Muscle of arm (tissue), 12 donors: ENCODE results near the gene TRIM39. TPM values are rescaled to one million over a fixed set of nuclear protein-coding genes. Genes with fewer than 3 reads are reported as not detected.
"Not testable (repeated sequence)": the region's sequence is repeated elsewhere in the genome, so short reads cannot be mapped to it uniquely, and the experiment has no call there.

Experiments used
- DNase-seq: peaks from one replicate; pipeline ENCODE4 v3.0.0-alpha.2; 2013
- polyA plus RNA-seq, 12 donors: library from polyadenylated mRNA; unstranded; fragments of 120-200 nt; gene quantifications; one replicate each; pipeline ENCODE4 v1.2.1, GENCODE V29; 2013; ENCODE audit not compliant: insufficient read length in 12 of 12

Gene TRIM39
- polyA plus RNA-seq, 12 donors, result 6.0 to 11.8 (median 7.5) TPM; not detected in 1

DNA sequence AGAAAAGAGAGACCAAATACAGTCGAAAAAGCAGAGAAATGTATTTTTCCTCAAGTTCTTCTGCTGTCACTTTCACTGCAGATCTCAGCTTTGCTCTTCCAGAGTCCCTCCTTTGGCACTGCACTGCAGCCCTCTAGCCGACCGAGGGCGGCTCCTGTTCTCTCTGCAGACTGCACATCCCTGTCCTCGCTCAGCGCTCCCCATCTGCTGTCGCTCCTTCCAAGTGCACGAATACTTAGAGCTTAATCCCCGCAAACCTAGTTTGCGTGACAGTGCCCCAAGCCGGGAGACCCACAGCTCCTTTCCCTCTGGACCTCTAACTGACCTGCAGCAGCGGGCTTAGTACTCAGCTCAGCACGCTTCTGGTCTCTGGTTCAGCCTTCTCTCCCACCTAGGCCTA is 33.4 kb downstream of the TRIM39 start:
- no peak for DNase-seq

DNA sequence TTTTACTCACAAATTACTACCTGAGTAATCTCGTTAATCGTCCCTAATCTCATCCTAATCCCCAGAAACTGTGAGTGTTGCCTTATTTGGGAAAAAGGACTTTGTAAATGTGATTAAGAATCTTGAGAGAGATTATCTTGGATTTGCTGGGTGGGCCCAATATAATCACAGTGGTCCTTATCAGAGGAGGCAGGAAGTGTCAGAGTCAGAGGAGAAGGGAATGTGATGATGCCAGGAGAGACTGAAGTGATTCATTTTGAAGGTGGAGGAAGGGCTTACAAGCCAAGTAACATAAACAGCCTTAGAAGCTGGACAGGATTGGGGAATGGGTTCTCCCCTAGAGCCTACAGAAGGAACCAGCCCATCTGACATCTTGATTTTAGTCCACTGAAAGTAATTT is 34.9 kb downstream of the TRIM39 start:
- no peak for DNase-seq

DNA sequence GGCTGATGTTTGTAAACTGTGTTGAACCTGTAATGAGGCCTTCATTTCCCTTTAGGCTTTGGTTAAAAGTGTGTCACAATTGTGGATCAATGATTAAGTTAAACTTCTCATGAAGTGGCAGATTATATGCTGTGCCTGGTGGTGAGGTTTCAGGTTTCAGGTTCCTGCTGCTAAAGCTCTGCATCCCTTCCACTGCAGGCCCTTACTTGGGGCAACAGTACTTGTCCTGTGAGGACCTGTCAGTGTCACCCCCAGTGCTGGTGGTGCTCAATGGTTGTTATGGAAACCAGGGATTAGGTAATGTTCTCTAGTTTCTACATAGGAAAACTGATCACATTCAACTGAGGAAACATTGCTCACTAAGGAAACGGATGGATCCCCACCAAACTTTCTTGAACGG is 36.7 kb downstream of the TRIM39 start:
- no peak for DNase-seq

DNA sequence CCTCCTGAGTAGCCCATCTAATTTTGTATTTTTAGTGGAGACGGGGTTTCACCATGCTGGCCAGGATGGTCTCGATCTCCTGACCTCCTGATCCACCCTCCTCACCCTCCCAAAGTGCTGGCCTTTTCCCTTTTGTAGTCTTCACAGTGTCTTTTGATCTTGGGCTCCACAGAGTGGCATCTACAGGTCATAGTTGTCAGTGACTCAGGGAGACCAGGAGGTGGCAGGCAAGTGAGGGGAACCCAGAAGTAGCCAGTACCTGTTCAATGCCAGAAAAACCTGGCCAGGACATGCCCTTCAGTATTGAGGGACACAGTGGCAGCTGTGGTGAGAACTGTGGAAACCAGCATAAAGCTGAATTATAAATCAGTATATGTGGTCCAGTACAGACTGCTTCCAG is 37.9 kb downstream of the TRIM39 start:
- DNase-seq, result no peak

DNA sequence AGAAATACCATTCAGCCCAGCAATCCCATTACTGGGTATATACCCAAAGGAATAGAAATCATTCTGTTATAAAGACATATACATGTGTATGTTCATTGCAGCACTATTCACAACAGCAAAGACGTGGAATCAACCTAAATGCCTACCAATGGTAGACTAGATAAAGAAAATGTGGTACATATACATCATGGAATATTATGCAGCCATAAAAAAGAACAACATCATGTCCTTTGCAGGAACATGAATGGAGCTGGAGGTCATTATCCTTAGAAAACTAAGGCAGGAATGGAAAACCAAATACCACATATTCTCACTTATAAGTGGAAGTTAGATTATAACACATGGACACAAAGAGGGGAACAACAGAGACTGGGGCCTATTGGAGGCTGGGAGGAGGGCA is 42.6 kb downstream of the TRIM39 start:
- not testable (repeated sequence) for DNase-seq

DNA sequence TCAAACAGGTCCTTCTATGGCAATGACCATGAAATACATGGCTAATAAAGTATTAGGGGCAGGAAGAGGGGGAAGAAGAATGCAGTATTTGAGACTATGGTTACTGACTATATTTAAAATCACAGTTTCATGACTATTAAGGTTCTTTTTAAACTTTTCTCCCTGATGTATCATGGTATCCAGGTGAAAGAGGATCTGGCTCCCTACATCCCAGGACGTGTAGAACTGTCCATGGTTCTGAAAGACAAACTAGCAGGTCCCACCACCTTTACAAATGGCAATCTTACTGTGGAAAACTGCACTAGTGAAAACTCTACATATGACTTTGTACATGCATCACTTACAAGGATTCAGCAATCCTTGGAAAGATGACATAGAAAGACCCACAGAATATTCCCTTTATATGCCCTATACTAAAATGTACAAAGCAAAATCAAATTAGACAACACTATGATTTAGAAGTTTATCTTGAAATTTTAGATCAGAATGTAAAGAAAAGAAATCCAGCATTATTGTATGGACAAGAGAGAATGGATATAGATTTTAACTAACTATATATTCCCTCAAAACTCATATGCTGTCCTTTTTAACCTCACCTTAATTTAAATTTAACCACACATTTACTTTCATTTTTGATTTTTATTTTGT is 51.7 kb downstream of the TRIM39 start:
- DNase-seq, result peak; percentile 17

DNA sequence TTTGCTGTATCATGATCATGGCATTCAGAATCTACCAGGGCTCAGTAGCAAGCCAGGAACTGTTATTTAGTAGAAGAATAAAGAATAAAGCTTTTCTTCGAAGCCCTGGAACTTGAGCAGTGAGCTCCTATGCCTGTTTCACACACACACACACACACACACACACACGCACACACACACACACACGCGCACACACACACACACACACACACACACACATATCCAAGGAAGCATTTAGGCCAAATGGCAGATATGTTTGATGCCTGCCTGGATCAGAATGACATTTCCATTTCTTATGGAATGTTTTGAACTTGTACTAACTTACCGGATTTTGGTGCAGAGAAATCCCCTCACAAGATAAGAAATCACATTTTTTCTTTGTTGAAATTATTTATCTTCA is 53.7 kb downstream of the TRIM39 start:
- no peak for DNase-seq

DNA sequence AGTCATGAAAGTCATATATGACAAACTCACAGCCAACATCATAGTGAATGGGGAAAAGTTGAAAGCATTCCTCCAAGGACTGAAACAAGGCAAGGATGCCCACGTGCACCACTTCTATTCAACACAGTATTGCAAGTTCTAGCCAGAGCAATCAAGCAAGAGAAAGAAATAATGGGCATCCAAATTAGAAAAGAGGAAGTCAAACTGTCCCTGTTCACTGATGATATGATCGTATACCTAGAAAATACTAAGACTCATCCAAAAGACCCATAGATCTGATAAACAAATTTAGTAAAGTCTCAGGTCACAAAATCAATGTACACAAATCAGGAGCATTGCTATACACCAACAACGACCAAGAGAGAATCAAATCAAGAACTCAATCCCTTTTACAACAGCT is 59.4 kb downstream of the TRIM39 start:
- no peak for DNase-seq

DNA sequence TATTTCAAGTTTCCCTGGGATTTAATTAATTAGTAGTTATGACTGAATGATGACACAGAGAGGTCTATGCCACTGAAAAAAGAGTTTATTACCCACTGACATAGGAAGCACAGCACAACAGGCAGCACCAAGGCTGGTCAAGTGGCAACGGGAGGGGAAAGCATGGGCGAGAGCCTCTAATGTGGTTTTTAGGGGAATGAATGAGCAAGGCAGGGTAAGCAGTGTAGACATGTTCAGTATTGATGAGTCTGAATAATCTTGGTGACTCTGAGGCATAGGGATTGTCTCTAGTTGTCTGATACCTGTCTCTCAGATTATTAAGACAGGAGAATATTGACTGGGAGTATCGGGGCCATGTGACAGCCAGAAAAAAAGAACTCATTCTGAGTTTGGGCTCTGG is 64.5 kb downstream of the TRIM39 start:
- DNase-seq, result no peak

Other genes starting within 250 kb of the TRIM39 start
- under 1 TPM in 2 of 12 donors, not detected in 10; 0.23 to 0.48 TPM for gene TRIM31, start 213.8 kb upstream of the TRIM39 start, polyA plus RNA-seq
- gene TRIM40, start 190.8 kb upstream of the TRIM39 start, polyA plus RNA-seq, result under 1 TPM in 1 of 12 donors, not detected in 11; 0.13 TPM
- 1 to 10 TPM in 1 of 12 donors, under 1 TPM in 9, not detected in 2; 0.15 to 1.9 (median 0.45) TPM for gene TRIM10, start 165.7 kb upstream of the TRIM39 start, polyA plus RNA-seq
- gene TRIM15, start 163.4 kb upstream of the TRIM39 start, polyA plus RNA-seq, result not detected
- gene TRIM26, start 113.5 kb upstream of the TRIM39 start, polyA plus RNA-seq, result 10 to 100 TPM in 11 of 12 donors, not detected in 1; 12.6 to 33.8 (median 15.0) TPM
- 10 to 100 TPM in 11 of 12 donors, not detected in 1; 13.3 to 40.3 (median 16.1) TPM for gene RPP21, start 18.2 kb downstream of the TRIM39 start, polyA plus RNA-seq
- gene HLA-E, start 162.6 kb downstream of the TRIM39 start, polyA plus RNA-seq, result 100 to 1,000 TPM in 1 of 12 donors, 10 to 100 TPM in 10, not detected in 1; 62.2 to 109 (median 76.8) TPM
- 10 to 100 TPM in 11 of 12 donors, not detected in 1; 41.0 to 65.4 (median 51.1) TPM for gene GNL1, start 229.6 kb downstream of the TRIM39 start, polyA plus RNA-seq
- gene PRR3, start 230.4 kb downstream of the TRIM39 start, polyA plus RNA-seq, result 10 to 100 TPM in 11 of 12 donors, not detected in 1; 14.5 to 33.7 (median 22.0) TPM
- 10 to 100 TPM in 11 of 12 donors, not detected in 1; 42.1 to 69.0 (median 47.1) TPM for gene ABCF1, start 244.5 kb downstream of the TRIM39 start, polyA plus RNA-seq